Neural cell (in vitro differentiated cells): ENCODE results near the gene POMT2. TPM values are rescaled to one million over a fixed set of nuclear protein-coding genes. Genes with fewer than 3 reads are reported as not detected.

Experiments used
- H2AFZ ChIP-seq: fragments of 200-600, 300-800 bp; sonication (generic), shearing (Covaris generic); 2 replicates; pipeline ENCODE4 v1.6.0; 2014; ENCODE audit warnings: low read depth, mild to moderate bottlenecking, antibody characterized with exemption, low read length, moderate library complexity
- H3F3A ChIP-seq: fragments of 200-600 bp; shearing (Covaris generic); 2 replicates; pipeline ENCODE4 v1.6.1; 2016; ENCODE audit warnings: mild to moderate bottlenecking, moderate library complexity, mixed read lengths, antibody characterized with exemption, low read length; ENCODE audit not compliant: insufficient read depth, poor library complexity, severe bottlenecking
- H3K27ac ChIP-seq: fragments of 200-600, 300-800 bp; sonication (generic), shearing (Covaris generic); 2 replicates; pipeline ENCODE4 v1.5.1; 2014; ENCODE audit warnings: mild to moderate bottlenecking, low read length, moderate library complexity
- H3K27me3 ChIP-seq: fragments of 300-800, 200-600 bp; sonication (generic), shearing (Covaris generic); 2 replicates; pipeline ENCODE4 v1.6.0; 2014; ENCODE audit warnings: mild to moderate bottlenecking, low read depth, low read length, moderate library complexity; ENCODE audit not compliant: insufficient read depth
- H3K36me3 ChIP-seq: fragments of 300-800, 200-600 bp; sonication (generic), shearing (Covaris generic); 2 replicates; pipeline ENCODE4 v1.5.1; 2014; ENCODE audit warnings: mild to moderate bottlenecking, antibody characterized with exemption, low read length, moderate library complexity; ENCODE audit not compliant: insufficient read depth
- H3K4me2 ChIP-seq: fragments of 300-800, 200-600 bp; sonication (generic), shearing (Covaris generic); 2 replicates; pipeline ENCODE4 v1.6.0; 2014; ENCODE audit warnings: mild to moderate bottlenecking, low read length
- H3K4me3 ChIP-seq: fragments of 300-800, 200-600 bp; sonication (generic), shearing (Covaris generic); 2 replicates; pipeline ENCODE4 v1.5.1; 2014; ENCODE audit warnings: mild to moderate bottlenecking, low read length, moderate library complexity
- H3K79me2 ChIP-seq: fragments of 200-600 bp; shearing (Covaris generic); replicated peaks from 2 replicates; pipeline ENCODE4 v1.6.0; 2014; ENCODE audit warnings: mild to moderate bottlenecking, low read length, moderate library complexity; ENCODE audit not compliant: insufficient read depth
- H3K9ac ChIP-seq: fragments of 300-800, 200-600 bp; sonication (generic), shearing (Covaris generic); 2 replicates; pipeline ENCODE4 v1.6.1; 2016; ENCODE audit warnings: mild to moderate bottlenecking, low read length, mixed read lengths
- H3K9me2 ChIP-seq: fragments of 200-600 bp; shearing (Covaris generic); 2 replicates; pipeline ENCODE4 v1.6.1; 2016; ENCODE audit warnings: mild to moderate bottlenecking, low read length, mixed read lengths; ENCODE audit not compliant: insufficient read depth
- H3K9me3 ChIP-seq: fragments of 200-600, 300-800 bp; sonication (generic), shearing (Covaris generic); 2 replicates; pipeline ENCODE4 v1.6.1; 2016; ENCODE audit warnings: mild to moderate bottlenecking, mixed run types, low read length, moderate library complexity, mixed read lengths
- H4K20me1 ChIP-seq: fragments of 200-600 bp; shearing (Covaris generic); 2 replicates; pipeline ENCODE4 v1.6.1; 2016; ENCODE audit warnings: mild to moderate bottlenecking, mixed run types; ENCODE audit not compliant: insufficient read depth
- CTCF ChIP-seq: fragments of 450-650 bp; IDR thresholded peaks from 2 replicates; pipeline ENCODE4 v1.5.1; 2014; ENCODE audit warnings: antibody characterized with exemption, mild to moderate bottlenecking, moderate library complexity; ENCODE audit not compliant: poor library complexity, severe bottlenecking
- EP300 ChIP-seq: fragments of 450-650 bp; conservative IDR thresholded peaks from 2 replicates; pipeline ENCODE4 v1.6.1; 2014; ENCODE audit warnings: antibody characterized with exemption, mild to moderate bottlenecking, moderate library complexity; ENCODE audit not compliant: poor library complexity, severe bottlenecking
- EZH2 ChIP-seq: fragments of 200-600, 300-800 bp; shearing (Covaris generic), sonication (generic); IDR thresholded peaks from 2 replicates; pipeline ENCODE4 v1.6.1; 2014; ENCODE audit warnings: antibody characterized with exemption, low read length, borderline replicate concordance, mild to moderate bottlenecking; ENCODE audit not compliant: insufficient read depth, poor library complexity, severe bottlenecking
- MXI1 ChIP-seq: fragments of 450-650 bp; conservative IDR thresholded peaks from 2 replicates; pipeline ENCODE4 v1.6.1; 2014; ENCODE audit warnings: antibody characterized with exemption, mild to moderate bottlenecking; ENCODE audit not compliant: poor library complexity, severe bottlenecking
- POLR2AphosphoS5 ChIP-seq: IDR thresholded peaks from 2 replicates; pipeline ENCODE4 v1.6.1; 2012
- RAD21 ChIP-seq: fragments of 450-650 bp; conservative IDR thresholded peaks from 2 replicates; pipeline ENCODE4 v1.6.1; 2014; ENCODE audit warnings: antibody characterized with exemption, mild to moderate bottlenecking, moderate library complexity
- REST ChIP-seq: IDR thresholded peaks from 2 replicates; pipeline ENCODE4 v1.6.1; 2012; ENCODE audit warnings: borderline replicate concordance
- SMC3 ChIP-seq: fragments of 450-650 bp; conservative IDR thresholded peaks from 2 replicates; pipeline ENCODE4 v1.6.1; 2014; ENCODE audit warnings: antibody characterized with exemption, mild to moderate bottlenecking, moderate library complexity; ENCODE audit not compliant: poor library complexity
- TAF1 ChIP-seq: IDR thresholded peaks from 2 replicates; pipeline ENCODE4 v1.6.1; 2012; ENCODE audit warnings: low read depth
- polyA plus RNA-seq: library from polyadenylated mRNA; depleted of rRNA; stranded (reverse); fragments of >200 nt; gene quantifications from 2 replicates; pipeline ENCODE4 v1.2.3, GENCODE V29; 2014

POMT2 gene
- polyA plus RNA-seq, 1 donor from 2014 or later: 9.6 TPM

- Histone ChIP-seq H3K9ac (no peak overlapping the region), H3K27ac (no peak overlapping the region), H3K9me3 (no peaks in the 10 kb centered on the region), H3K36me3 (no peaks in the 10 kb centered on the region), H3F3A (no peaks in the 10 kb centered on the region), H3K9me2 (no peaks in the 10 kb centered on the region), H3K27me3 (no peaks in the 10 kb centered on the region), H4K20me1 (no peaks in the 10 kb centered on the region), H3K4me3 (no peak overlapping the region), H3K4me2 (no peak overlapping the region), H2AFZ (no peak overlapping the region), H3K79me2 (no peaks in the 10 kb centered on the region)
- TF ChIP-seq SMC3 (no peak), POLR2AphosphoS5 (no peak), CTCF (no peak), MXI1 (no peak), REST (no peak), TAF1 (no peak), EZH2 (no peak), EP300 (no peak), RAD21 (no peak)
These were observed 18.7 kb upstream of the POMT2 start for GRCh38 chr14:77339407-77339806.

- no peak overlapping the region for H3K4me2 ChIP-seq
- H3K9me3 ChIP-seq: no peaks in the 10 kb centered on the region
- no peaks in the 10 kb centered on the region for H3K36me3 ChIP-seq
- no peak overlapping the region for H3K27ac ChIP-seq
- H3K27me3 ChIP-seq: no peaks in the 10 kb centered on the region
- H2AFZ ChIP-seq: no peak overlapping the region
- H3F3A ChIP-seq: no peaks in the 10 kb centered on the region
- no peaks in the 10 kb centered on the region for H4K20me1 ChIP-seq
- no peak overlapping the region for H3K9ac ChIP-seq
- no peaks in the 10 kb centered on the region for H3K79me2 ChIP-seq
- no peak for TF ChIP-seq EZH2
- TF ChIP-seq RAD21: no peak
- TF ChIP-seq EP300: no peak
- TF ChIP-seq SMC3: no peak
- TF ChIP-seq MXI1: no peak
- no peak for TF ChIP-seq CTCF
- TF ChIP-seq TAF1: no peak
- TF ChIP-seq REST: no peak
- TF ChIP-seq POLR2AphosphoS5: no peak
- no peak overlapping the region for H3K4me3 ChIP-seq
- H3K9me2 ChIP-seq: no peaks in the 10 kb centered on the region
These were observed 17.6 kb upstream of the POMT2 start for GRCh38 chr14:77338302-77338701.
